BE2C (cell line): Measurements from ENCODE around the gene PDLIM7.

Source experiments
- DNase-seq: peaks from one replicate; pipeline ENCODE4 v3.0.0-alpha.2; 2020
- H3K27me3 ChIP-seq: fragments of 250-450 bp; sonication (Bioruptor Pico); 2 replicates; pipeline ENCODE4 v1.5.1; 2020; ENCODE audit warnings: mild to moderate bottlenecking
- H3K36me3 ChIP-seq: fragments of 250-450 bp; sonication (Bioruptor Pico); 2 replicates; pipeline ENCODE4 v1.5.1; 2020; ENCODE audit warnings: mild to moderate bottlenecking
- H3K4me1 ChIP-seq: fragments of 250-450 bp; sonication (Bioruptor Pico); 2 replicates; pipeline ENCODE4 v1.5.1; 2020
- H3K4me3 ChIP-seq: 2 replicates; pipeline ENCODE4 v1.5.1; 2011; ENCODE audit warnings: low read depth, low read length
- H3K9me3 ChIP-seq: fragments of 250-450 bp; sonication (Bioruptor Pico); 2 replicates; pipeline ENCODE4 v1.5.1; 2020
- TF ChIP-seq, protein P1 (sequence below): IDR thresholded peaks from 2 replicates; pipeline ENCODE4 v1.5.1; 2012; ENCODE audit warnings: mild to moderate bottlenecking, low read depth, low read length

The PDLIM7 gene

DNA sequence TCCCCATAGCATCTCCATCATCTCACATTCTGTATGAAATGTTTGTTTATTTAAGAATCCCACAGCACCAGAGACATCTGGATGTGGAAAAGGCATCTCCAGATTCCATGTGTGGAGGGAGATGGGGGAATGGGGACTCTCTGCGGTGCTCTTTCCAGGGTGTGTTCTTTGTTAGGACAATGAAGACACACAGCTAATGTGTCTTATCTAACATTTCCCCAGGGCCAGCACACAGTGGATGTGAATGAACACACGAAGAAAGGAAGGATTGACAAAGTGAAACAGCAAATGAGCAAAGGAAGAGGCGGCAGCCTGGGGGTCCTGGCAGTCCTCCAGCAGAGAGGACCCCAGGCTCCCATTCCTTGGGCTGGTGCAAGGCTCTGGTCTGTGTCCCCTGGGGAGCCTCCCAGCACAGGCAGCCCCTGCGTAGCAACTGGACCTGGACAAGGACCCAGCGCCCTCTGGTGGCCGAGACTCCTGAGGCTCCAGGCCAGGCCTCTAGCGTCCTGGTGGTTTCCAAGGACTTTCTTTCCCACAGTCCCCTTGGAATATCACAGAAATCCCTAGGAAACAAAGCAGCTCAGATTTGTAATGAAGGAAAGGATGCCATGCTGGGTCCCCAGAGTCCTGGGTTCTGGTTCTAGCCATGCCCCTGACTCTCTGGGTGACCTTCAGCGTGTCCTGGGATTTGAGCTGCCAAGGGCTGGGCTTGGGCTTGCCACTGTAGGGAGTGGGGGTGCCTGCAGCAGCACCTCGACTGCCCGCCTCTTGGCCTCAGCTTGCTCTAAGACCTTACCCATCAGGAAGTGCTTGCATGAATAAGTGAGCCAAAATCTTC, 3.5 kb upstream of the PDLIM7 start:
- Histone ChIP-seq H3K4me1 (peaks cover 30% of the 10 kb centered on the region), H3K36me3 (no peaks in the 10 kb centered on the region), H3K4me3 (no peak overlapping the region), H3K27me3 (no peaks in the 10 kb centered on the region), H3K9me3 (no peaks in the 10 kb centered on the region)
- TF ChIP-seq, protein P1, sequence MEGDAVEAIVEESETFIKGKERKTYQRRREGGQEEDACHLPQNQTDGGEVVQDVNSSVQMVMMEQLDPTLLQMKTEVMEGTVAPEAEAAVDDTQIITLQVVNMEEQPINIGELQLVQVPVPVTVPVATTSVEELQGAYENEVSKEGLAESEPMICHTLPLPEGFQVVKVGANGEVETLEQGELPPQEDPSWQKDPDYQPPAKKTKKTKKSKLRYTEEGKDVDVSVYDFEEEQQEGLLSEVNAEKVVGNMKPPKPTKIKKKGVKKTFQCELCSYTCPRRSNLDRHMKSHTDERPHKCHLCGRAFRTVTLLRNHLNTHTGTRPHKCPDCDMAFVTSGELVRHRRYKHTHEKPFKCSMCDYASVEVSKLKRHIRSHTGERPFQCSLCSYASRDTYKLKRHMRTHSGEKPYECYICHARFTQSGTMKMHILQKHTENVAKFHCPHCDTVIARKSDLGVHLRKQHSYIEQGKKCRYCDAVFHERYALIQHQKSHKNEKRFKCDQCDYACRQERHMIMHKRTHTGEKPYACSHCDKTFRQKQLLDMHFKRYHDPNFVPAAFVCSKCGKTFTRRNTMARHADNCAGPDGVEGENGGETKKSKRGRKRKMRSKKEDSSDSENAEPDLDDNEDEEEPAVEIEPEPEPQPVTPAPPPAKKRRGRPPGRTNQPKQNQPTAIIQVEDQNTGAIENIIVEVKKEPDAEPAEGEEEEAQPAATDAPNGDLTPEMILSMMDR = peak; percentile 99
- DNase-seq = peak; percentile 98

DNA sequence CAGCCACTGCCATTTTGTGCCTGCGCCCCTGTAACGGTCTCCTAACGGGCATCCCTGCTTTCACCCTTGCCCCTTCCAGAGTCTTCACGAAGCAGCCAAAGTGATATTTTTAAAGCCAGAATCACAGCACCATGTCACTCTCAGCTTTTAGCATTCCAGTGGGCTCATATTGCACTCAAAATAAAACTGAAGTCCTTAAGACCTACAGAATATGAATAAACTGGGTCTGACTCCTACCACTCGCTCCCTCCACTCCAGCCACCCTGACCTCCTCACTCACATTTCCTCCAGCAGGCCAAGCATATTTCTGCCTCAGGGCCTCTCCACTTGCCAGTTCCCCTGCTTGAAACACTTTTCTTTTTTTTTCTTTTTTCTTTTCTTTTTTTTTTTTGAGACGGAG, 2.4 kb upstream of the PDLIM7 start:
- H3K9me3 ChIP-seq = no peaks in the 10 kb centered on the region
- H3K36me3 ChIP-seq = peaks cover 3% of the 10 kb centered on the region; the same call in 1 of the 2 replicates
- no peaks in the 10 kb centered on the region for H3K27me3 ChIP-seq
- TF ChIP-seq, protein P1 = no peak
- H3K4me1 ChIP-seq = peaks cover 40% of the 10 kb centered on the region
- no peak for DNase-seq
- H3K4me3 ChIP-seq = no peak overlapping the region

DNA sequence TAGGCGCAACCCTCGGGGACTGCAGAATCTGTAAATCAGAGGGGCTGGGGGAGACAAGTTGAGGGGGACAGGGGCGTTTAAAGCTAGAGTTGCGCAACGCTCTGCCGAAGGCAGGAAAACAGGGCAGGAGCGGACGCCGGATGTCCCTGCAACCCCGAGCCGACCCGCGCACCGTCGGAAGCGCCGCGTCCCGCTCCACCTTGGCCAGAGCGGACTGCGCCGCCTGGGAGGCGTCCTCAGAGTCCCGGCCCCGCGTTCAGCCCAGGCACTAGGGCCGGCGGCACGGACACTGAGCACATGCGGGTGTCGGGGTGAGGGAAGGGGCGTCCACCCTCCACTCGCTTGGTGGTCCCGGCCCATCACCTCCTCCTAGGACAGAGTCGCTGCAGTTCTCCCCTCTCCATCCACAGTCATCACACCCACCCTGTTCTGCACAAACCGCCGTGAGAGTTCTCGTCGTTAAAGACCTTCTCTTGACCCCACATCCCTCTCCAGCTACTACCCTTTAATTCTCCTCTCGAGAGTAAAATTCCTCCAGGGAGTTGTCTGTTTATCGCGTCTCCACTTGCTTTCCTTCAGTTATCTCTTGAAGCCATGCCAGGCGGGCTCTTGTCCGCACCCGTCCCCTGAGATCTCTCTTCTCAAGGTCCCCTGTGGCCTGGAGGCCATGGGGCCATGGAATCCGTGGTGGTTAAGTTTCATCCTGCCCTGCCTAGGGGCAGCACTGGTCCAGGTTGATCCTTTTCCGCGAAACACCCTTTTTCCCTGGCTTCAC, 796 bp upstream of the PDLIM7 start:
- Histone ChIP-seq H3K27me3 (no peaks in the 10 kb centered on the region), H3K4me1 (peaks cover 47% of the 10 kb centered on the region), H3K9me3 (no peaks in the 10 kb centered on the region), H3K4me3 (peak overlapping the region; percentile 53), H3K36me3 (peaks cover 3% of the 10 kb centered on the region; the same call in 1 of the 2 replicates)
- peak; percentile 48 for DNase-seq
- TF ChIP-seq, protein P1 = no peak

DNA sequence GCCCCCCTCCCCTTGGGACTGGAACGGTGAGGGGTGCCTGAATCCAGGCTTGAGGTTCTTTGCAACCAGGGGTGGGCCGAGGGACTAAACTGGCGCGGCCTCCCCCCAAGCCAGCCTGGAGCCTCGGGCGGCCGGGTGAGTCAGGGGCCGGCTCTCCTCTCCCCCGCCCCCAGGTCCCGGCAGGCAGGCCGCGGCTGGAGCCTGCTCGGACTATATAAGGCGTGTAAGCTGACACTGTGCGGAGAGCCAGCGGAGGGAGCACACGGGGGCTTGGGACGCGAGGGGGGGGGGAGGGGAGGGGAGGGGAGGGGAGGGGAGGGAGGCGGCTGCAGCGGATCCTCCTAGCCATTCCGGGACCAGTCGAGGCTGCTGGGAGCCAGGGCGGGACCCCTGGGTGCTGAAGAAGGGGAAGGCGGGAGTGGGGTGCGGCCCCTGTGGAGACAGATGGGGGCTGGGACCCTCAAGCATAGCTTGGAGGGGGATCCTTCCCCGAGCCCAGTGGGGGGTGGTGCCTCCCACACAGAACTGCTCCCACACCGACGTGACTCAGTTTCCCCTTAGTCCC, 595 bp downstream of the PDLIM7 start:
- H3K4me1 ChIP-seq = peaks cover 41% of the 10 kb centered on the region

DNA sequence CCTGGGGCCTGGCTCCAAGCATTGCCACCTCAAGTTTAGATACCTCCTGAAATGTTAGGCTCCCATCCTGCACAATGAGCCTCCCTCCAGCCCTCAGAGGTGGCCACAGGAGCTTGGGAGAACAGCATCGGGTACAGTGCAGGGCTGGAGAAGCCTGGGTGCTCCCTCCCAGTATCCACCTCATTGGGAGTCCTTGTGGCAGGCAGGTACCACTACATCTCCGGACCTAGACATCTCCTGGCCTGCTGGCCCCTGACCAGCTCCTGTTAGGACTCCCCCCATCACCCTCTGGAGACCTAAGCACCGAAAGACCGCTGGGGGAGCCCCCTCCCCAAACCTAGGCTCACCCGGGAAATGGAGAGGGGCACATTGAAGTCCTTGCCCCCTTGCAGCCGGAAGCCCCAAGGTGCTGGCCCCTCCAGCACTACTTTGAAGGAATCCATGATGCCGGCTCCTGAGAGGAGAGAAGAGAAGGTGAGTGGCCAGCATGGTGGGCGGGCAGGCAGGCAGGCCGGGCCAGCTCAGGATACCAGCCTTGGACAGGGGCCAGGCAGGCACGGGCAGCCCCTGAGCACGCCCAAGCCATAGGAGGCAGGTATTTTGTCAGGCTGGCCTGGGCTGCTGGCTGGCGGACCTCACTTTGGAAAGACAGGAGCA, 1.2 kb downstream of the PDLIM7 start:
- H3K4me1 ChIP-seq = peaks cover 39% of the 10 kb centered on the region

More for the DNA sequence above, 595 bp downstream of the PDLIM7 start:
- TF ChIP-seq, protein P1 = no peak
- H3K9me3 ChIP-seq = no peaks in the 10 kb centered on the region
- H3K27me3 ChIP-seq = no peaks in the 10 kb centered on the region
- DNase-seq = peak; percentile 91
- peaks cover 7% of the 10 kb centered on the region for H3K36me3 ChIP-seq
- H3K4me3 ChIP-seq = peak overlapping the region; percentile 75

More for the DNA sequence above, 1.2 kb downstream of the PDLIM7 start:
- TF ChIP-seq, protein P1 = peak; percentile 42
- Histone ChIP-seq H3K9me3 (no peaks in the 10 kb centered on the region), H3K36me3 (peaks cover 11% of the 10 kb centered on the region), H3K27me3 (no peaks in the 10 kb centered on the region), H3K4me3 (peak overlapping the region; percentile 75)
- peak; percentile 53 for DNase-seq
